ENCODE measurements around the gene LRRC14B. TPM values are rescaled to one million over a fixed set of nuclear protein-coding genes. Genes with fewer than 3 reads are reported as not detected.

Gene LRRC14B
- polyA plus RNA-seq, 3 donors = not detected

DNA sequence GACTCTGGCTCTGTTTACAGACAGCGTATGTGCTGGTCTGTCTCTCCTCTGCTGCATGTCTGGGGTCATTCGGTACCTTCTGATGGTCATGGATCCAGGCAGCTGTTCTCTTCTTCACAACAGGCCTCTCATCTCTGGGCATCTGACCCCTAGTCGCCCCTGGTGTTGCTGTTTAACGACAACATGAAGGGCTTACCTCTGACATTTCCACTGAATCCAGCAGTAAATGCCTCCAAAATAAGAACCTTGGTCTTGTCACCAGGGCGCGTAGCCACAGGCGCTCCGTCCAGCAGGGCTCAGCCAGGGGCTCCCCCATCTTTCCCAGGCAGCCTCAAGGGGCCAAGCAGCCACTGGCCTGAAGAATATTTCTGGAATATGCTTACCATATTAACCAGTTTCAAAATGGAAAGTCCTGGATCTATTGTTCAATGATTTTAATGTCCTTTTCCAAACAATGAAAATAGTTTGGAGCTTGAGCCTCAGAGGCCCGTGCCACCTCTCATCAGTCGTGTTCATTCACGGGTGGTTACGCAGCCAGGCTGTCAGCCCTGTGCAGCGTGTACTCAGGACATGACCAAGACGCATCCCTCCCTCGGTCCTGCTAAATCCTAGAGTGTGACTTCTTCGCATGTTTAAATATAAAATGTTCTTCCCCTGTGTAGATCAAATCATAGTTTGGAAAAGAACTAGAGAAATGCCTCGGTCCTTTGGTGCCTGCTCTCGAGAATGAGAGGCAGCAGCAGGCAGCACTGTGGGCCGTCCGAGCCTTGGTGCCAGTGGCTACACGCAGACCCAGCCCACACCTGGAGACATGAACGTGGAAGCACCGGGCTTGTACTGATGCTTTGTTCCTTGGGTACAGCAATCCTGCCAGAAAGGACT, 30.1 kb upstream of the LRRC14B start:
- no peaks in the 10 kb centered on the region for H3K27me3 ChIP-seq (ENCODE audit: control insufficient read depth in 2 of 2, insufficient read depth in 2 of 2, low read length in 2 of 2)
- 97% methylated on average over 20 of the region's 23 CpGs for WGBS (ENCODE audit: insufficient coverage)
- H3K27ac ChIP-seq (ENCODE audit: low read depth in 1 of 2, low read length in 2 of 2) = no peak overlapping the region
- DNase-seq = no peak
- H3K4me3 ChIP-seq (replicated peaks in 1 of 3; ENCODE audit: low read depth in 2 of 3, low read length in 3 of 3) = no peak overlapping the region
- peaks cover 0 to 7% of the 10 kb centered on the region in 2 donors for H3K9me3 ChIP-seq (replicated peaks in 1 of 2; ENCODE audit: control insufficient read depth in 1 of 2, insufficient read depth in 1 of 2, low read length in 2 of 2)
- no peak overlapping the region for H3K9ac ChIP-seq (ENCODE audit: insufficient read depth, low read length, poor library complexity, severe bottlenecking)
- H3K27me3 Mint-ChIP-seq (ENCODE audit: low read depth in 3 of 3) = peaks cover 10 to 12% (median 12%) of the 10 kb centered on the region in 3 donors
- H3K27ac Mint-ChIP-seq = no peak overlapping the region
- no peak overlapping the region for H2AFZ ChIP-seq (ENCODE audit: insufficient read depth, low read depth, low read length, poor library complexity, severe bottlenecking)
- no peaks in the 10 kb centered on the region for H4K20me1 ChIP-seq (ENCODE audit: insufficient read depth, low read length)
- no peaks in the 10 kb centered on the region for H3K4me1 Mint-ChIP-seq
- H3K36me3 ChIP-seq (replicated peaks in 1 of 2; ENCODE audit: control insufficient read depth in 1 of 2, insufficient read depth in 2 of 2, low read length in 2 of 2) = no peaks in the 10 kb centered on the region
- intact Hi-C loops (cut with micrococcal nuclease) = no loop called here
- H3K4me1 ChIP-seq (ENCODE audit: control insufficient read depth in 1 of 2, insufficient read depth in 2 of 2, low read length in 2 of 2) = no peaks in the 10 kb centered on the region
- no peaks in the 10 kb centered on the region for H3K79me2 ChIP-seq (ENCODE audit: insufficient read depth, low read length)
- H3K4me2 ChIP-seq (replicated peaks; ENCODE audit: extremely low read depth, low read length, poor library complexity, severe bottlenecking) = no peak overlapping the region
- no peak overlapping the region for H3K4me3 Mint-ChIP-seq
- no peaks in the 10 kb centered on the region for H3K36me3 Mint-ChIP-seq
- TF ChIP-seq, protein P1, sequence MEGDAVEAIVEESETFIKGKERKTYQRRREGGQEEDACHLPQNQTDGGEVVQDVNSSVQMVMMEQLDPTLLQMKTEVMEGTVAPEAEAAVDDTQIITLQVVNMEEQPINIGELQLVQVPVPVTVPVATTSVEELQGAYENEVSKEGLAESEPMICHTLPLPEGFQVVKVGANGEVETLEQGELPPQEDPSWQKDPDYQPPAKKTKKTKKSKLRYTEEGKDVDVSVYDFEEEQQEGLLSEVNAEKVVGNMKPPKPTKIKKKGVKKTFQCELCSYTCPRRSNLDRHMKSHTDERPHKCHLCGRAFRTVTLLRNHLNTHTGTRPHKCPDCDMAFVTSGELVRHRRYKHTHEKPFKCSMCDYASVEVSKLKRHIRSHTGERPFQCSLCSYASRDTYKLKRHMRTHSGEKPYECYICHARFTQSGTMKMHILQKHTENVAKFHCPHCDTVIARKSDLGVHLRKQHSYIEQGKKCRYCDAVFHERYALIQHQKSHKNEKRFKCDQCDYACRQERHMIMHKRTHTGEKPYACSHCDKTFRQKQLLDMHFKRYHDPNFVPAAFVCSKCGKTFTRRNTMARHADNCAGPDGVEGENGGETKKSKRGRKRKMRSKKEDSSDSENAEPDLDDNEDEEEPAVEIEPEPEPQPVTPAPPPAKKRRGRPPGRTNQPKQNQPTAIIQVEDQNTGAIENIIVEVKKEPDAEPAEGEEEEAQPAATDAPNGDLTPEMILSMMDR (IDR thresholded peaks at IDR 0.05) = no peak
- peaks cover 3 to 13% (median 6%) of the 10 kb centered on the region in 7 donors for H3K9me3 Mint-ChIP-seq

DNA sequence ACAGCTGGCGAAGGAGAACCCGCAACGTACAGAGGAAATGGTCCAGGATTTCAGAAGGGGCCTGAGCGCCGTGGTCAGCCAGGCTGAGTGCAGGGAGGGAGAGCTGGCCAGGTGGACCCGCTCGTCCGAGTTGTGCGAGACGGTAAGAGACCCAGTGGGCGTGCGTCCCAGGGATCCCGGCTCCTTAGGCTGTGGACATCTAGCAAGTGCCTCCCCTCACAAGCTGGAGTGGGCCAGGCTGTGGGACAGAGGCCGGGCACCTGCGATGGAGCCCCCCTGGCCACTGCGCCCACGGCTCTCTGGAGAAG, 29.5 kb upstream of the LRRC14B start:
- Histone ChIP-seq H4K20me1 (ENCODE audit: insufficient read depth, low read length) (no peaks in the 10 kb centered on the region), H3K4me1 (ENCODE audit: control insufficient read depth in 1 of 2, insufficient read depth in 2 of 2, low read length in 2 of 2) (no peaks in the 10 kb centered on the region), H3K79me2 (ENCODE audit: insufficient read depth, low read length) (no peaks in the 10 kb centered on the region), H3K4me2 (replicated peaks; ENCODE audit: extremely low read depth, low read length, poor library complexity, severe bottlenecking) (no peak overlapping the region), H3K9me3 (replicated peaks in 1 of 2; ENCODE audit: control insufficient read depth in 1 of 2, insufficient read depth in 1 of 2, low read length in 2 of 2) (peaks cover 0 to 7% of the 10 kb centered on the region in 2 donors), H3K9ac (ENCODE audit: insufficient read depth, low read length, poor library complexity, severe bottlenecking) (no peak overlapping the region), H3K27me3 (ENCODE audit: control insufficient read depth in 2 of 2, insufficient read depth in 2 of 2, low read length in 2 of 2) (no peaks in the 10 kb centered on the region), H3K27ac (ENCODE audit: low read depth in 1 of 2, low read length in 2 of 2) (no peak overlapping the region), H3K4me3 (replicated peaks in 1 of 3; ENCODE audit: low read depth in 2 of 3, low read length in 3 of 3) (no peak overlapping the region), H2AFZ (ENCODE audit: insufficient read depth, low read depth, low read length, poor library complexity, severe bottlenecking) (no peak overlapping the region), H3K36me3 (replicated peaks in 1 of 2; ENCODE audit: control insufficient read depth in 1 of 2, insufficient read depth in 2 of 2, low read length in 2 of 2) (no peaks in the 10 kb centered on the region)
- intact Hi-C loops (cut with micrococcal nuclease) = no loop called here
- no peaks in the 10 kb centered on the region for H3K4me1 Mint-ChIP-seq
- TF ChIP-seq, protein P1 (IDR thresholded peaks at IDR 0.05) = no peak
- peaks cover 3 to 16% (median 6%) of the 10 kb centered on the region in 7 donors for H3K9me3 Mint-ChIP-seq
- H3K36me3 Mint-ChIP-seq = no peaks in the 10 kb centered on the region
- H3K27me3 Mint-ChIP-seq (ENCODE audit: low read depth in 3 of 3) = peaks cover 10 to 12% (median 12%) of the 10 kb centered on the region in 3 donors
- no peak overlapping the region for H3K27ac Mint-ChIP-seq
- no peak overlapping the region for H3K4me3 Mint-ChIP-seq
- DNase-seq = no peak
- 95% methylated on average over 16 of the region's 17 CpGs for WGBS (ENCODE audit: insufficient coverage)

All from CD14-positive monocyte (primary cell).